Thyroid gland (tissue), 4 donors: Measurements from ENCODE around the gene CCL27.

Experiments
- POLR2A ChIP-seq, 2 donors: fragments of 450-650 bp; IDR thresholded peaks; one replicate each; pipeline ENCODE4 v1.6.1; 2017; ENCODE audit warnings: antibody characterized with exemption in 2 of 2, mild to moderate bottlenecking in 2 of 2, moderate library complexity in 1 of 2
- TF ChIP-seq, protein P1 (sequence below), 6 experiments: fragments of 200-600 bp in 3 of 6; fragments of 450-650 bp in 3 of 6; sonication (generic) in 3 of 6; IDR thresholded peaks; one replicate each; pipeline ENCODE4 v1.5.1; 2016 to 2019; ENCODE audit warnings: antibody characterized with exemption in 6 of 6, mild to moderate bottlenecking in 2 of 6, inconsistent platforms in 1 of 6, moderate library complexity in 1 of 6

DNA sequence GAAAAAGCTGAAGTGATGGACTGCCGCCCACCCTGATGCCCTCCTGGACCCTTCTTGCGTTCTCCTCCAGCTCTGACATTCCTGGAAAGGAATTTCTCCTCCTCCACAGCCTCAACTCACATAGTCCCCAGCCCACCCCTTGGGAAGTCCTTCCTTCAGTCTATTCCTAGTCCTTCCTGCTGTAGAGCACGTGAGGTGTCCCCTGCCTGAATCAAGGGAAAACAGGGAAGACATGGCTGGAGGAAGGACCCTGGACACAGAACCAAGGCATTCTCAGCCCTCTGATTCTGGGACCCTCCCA lies 37.3 kb downstream of the CCL27 start:
- TF ChIP-seq, protein P1, sequence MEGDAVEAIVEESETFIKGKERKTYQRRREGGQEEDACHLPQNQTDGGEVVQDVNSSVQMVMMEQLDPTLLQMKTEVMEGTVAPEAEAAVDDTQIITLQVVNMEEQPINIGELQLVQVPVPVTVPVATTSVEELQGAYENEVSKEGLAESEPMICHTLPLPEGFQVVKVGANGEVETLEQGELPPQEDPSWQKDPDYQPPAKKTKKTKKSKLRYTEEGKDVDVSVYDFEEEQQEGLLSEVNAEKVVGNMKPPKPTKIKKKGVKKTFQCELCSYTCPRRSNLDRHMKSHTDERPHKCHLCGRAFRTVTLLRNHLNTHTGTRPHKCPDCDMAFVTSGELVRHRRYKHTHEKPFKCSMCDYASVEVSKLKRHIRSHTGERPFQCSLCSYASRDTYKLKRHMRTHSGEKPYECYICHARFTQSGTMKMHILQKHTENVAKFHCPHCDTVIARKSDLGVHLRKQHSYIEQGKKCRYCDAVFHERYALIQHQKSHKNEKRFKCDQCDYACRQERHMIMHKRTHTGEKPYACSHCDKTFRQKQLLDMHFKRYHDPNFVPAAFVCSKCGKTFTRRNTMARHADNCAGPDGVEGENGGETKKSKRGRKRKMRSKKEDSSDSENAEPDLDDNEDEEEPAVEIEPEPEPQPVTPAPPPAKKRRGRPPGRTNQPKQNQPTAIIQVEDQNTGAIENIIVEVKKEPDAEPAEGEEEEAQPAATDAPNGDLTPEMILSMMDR (IDR thresholded peaks at IDR 0.05): no peak
- TF ChIP-seq POLR2A (IDR thresholded peaks at IDR 0.05): no peak
